ENCODE measurements around the gene SH2D5. TPM values are rescaled to one million over a fixed set of nuclear protein-coding genes. Genes with fewer than 3 reads are reported as not detected.

Gene SH2D5
- total RNA-seq, 4 donors from 2014 or later: 0.55 TPM; not detected in 3

GRCh38 chr1:20740781-20741180 lies 8.3 kb upstream of the SH2D5 start:
- no peak for TF ChIP-seq CTCF (IDR thresholded peaks at IDR 0.05)
- no peak for TF ChIP-seq POLR2A (IDR thresholded peaks at IDR 0.05)
- Histone ChIP-seq H3K4me3 (no peak overlapping the region), H3K27ac (no peak overlapping the region), H3K36me3 (no peaks in the 10 kb centered on the region), H3K9me3 (no peaks in the 10 kb centered on the region), H3K4me1 (no peaks in the 10 kb centered on the region), H3K27me3 (no peaks in the 10 kb centered on the region)
- intact Hi-C loops (cut with DNase I; ENCODE audit: low total_unique reads): no loop called here
- DNase-seq: no peak

- Histone ChIP-seq H3K4me1 (no peaks in the 10 kb centered on the region), H3K9me3 (no peaks in the 10 kb centered on the region), H3K36me3 (no peaks in the 10 kb centered on the region), H3K4me3 (no peak overlapping the region), H3K27me3 (no peaks in the 10 kb centered on the region), H3K27ac (no peak overlapping the region)
- no peak for DNase-seq
- intact Hi-C loops (cut with DNase I; ENCODE audit: low total_unique reads): no loop called here
- TF ChIP-seq CTCF (IDR thresholded peaks at IDR 0.05) (no peak), POLR2A (IDR thresholded peaks at IDR 0.05) (no peak)
Measured at GRCh38 chr1:20739225-20739624, 6.7 kb upstream of the SH2D5 start.

DNA sequence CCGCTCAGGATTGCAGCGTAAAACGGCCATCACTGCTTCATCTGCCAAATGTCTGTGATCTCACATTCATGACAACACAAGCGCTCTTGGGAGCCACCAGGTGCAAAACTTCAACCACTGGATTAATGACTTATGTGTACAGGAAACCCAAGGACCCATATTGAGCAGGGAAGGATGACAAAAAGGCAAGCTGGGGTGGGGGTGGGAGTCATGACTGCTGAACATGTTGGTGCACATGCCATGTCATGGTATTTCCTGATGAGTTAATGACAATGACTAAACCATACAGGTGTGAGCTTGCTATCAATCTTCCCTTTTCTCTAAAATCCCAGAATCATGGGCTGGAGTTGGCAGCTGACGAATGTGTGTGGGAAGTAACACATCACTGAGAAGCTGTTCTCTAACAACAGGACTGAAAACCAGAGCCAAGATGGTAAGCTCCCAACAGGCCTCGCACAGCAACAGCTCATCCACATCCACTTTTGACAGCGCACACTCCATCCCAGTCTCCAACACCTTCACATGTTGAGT lies 3.1 kb upstream of the SH2D5 start:
- peak overlapping the region; percentile 11 to 13 for H3K27ac ChIP-seq
- no peak overlapping the region for H3K4me3 ChIP-seq
- H3K36me3 ChIP-seq: no peaks in the 10 kb centered on the region
- intact Hi-C loops (cut with DNase I; ENCODE audit: low total_unique reads): no loop called here
- no peaks in the 10 kb centered on the region for H3K27me3 ChIP-seq
- DNase-seq: peak in 1 of 2 donors; percentile 50
- TF ChIP-seq CTCF (IDR thresholded peaks at IDR 0.05) (no peak), POLR2A (IDR thresholded peaks at IDR 0.05) (no peak)
- no peaks in the 10 kb centered on the region for H3K9me3 ChIP-seq
- H3K4me1 ChIP-seq: peaks cover 0 to 16% of the 10 kb centered on the region in 2 donors

DNA sequence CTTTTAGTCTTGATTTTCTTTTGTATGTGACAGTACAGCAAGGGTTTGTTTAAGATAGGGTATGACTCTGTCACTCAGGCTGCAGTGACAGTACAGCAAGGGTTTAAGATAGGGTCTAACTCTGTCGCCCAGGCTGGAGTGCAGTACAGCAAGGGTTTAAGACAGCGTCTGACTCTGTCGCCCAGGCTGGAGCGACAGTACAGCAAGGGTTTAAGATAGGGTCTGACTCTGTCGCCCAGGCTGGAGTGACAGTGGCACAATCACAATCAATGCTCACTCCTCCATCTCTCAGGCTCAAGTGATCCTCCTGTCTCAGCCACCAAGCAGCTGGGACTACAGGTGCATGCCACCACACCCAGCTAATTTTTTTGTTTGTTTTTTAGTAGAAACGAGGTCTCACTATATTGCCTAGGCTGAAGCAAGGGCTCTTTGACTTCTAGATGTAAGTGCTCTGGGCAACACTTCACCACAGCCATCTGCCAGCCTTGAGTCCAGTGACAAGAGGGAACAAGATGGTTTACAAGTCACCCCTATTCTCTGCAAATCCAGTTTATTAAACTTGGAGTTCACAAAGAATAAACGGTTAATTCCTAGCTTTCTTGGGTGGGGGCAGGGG lies 965 bp upstream of the SH2D5 start:
- intact Hi-C loops (cut with DNase I; ENCODE audit: low total_unique reads): no loop called here
- H3K27me3 ChIP-seq: no peaks in the 10 kb centered on the region
- no peak for DNase-seq
- H3K9me3 ChIP-seq: no peaks in the 10 kb centered on the region
- no peak for TF ChIP-seq POLR2A (IDR thresholded peaks at IDR 0.05)
- H3K4me3 ChIP-seq: peak overlapping the region; percentile 29 to 40
- H3K27ac ChIP-seq: peak overlapping the region; percentile 79 to 81
- H3K36me3 ChIP-seq: no peaks in the 10 kb centered on the region
- H3K4me1 ChIP-seq: peaks cover 0 to 16% of the 10 kb centered on the region in 2 donors

DNA sequence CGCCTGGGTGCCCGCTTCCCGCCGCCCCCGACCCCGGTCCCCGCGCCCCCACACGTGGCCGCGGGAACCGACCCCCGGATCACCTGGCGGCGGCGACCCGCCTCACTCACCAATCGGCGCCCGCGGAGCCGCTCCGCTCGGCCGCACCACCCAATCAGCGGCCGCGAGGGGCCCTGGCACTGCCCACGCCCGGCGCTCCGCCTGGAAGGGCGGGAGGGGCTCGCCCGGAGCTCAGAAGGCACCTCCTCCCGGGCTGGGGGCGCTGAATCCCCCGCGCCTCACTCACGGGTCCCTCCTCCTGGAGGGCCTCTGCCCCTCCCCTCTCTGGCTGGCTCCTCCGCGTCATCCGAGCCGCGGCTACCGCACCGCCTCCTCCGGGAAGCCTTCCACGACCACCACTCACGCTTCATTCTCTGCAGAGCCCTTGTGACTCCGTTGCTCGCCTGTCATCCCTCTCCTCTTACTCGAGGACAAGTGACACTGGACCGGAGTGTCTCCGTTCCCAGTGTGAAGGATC lies 374 bp downstream of the SH2D5 start:
- no peaks in the 10 kb centered on the region for H3K9me3 ChIP-seq
- H3K27ac ChIP-seq: peak overlapping the region; percentile 79 to 81
- TF ChIP-seq POLR2A (IDR thresholded peaks at IDR 0.05): no peak
- no peak for TF ChIP-seq CTCF (IDR thresholded peaks at IDR 0.05)
- no peaks in the 10 kb centered on the region for H3K27me3 ChIP-seq
- intact Hi-C loops (cut with DNase I; ENCODE audit: low total_unique reads): no loop called here
- H3K4me1 ChIP-seq: peaks cover 0 to 16% of the 10 kb centered on the region in 2 donors
- H3K36me3 ChIP-seq: no peaks in the 10 kb centered on the region
- DNase-seq: peak in 1 of 2 donors; percentile 61
- peak overlapping the region; percentile 29 to 40 for H3K4me3 ChIP-seq

All from uterus (tissue), 4 donors.